ENCODE results near the gene SEC22A. TPM values are rescaled to one million over a fixed set of nuclear protein-coding genes. Genes with fewer than 3 reads are reported as not detected.
"Not testable (repeated sequence)": the region's sequence is repeated elsewhere in the genome, so short reads cannot be mapped to it uniquely, and the experiment has no call there.

SEC22A gene
- total and polyA plus RNA-seq, 7 donors = 5.8 to 47.2 (median 17.8) TPM

GRCh38 chr3:123202451-123202850, 708 bp downstream of the SEC22A start:
- H3K27me3 ChIP-seq = no peaks in the 10 kb centered on the region
- TF ChIP-seq POLR2A (IDR thresholded peaks at IDR 0.05) (no peak), EP300 (IDR thresholded peaks at IDR 0.05) (no peak)
- intact Hi-C loops (cut with DNase I) = loop anchor here (5.0 to 10.0 kb wide), 5 partner anchors 105 to 408 kb away; partner anchors contain the start of genes HSPBAP1, PDIA5, SEMA5B and SLC49A4
- WGBS, 2 donors = 1 to 3% methylated on average over 7 of the region's 7 CpGs
- H3K27ac ChIP-seq = peak overlapping the region; percentile 83 to 86 (median 86)
- H3K36me3 ChIP-seq = no peaks in the 10 kb centered on the region
- peak overlapping the region; percentile 85 to 97 (median 92) for H3K4me3 ChIP-seq
- H3K4me1 ChIP-seq = peaks cover 0 to 22% (median 9%) of the 10 kb centered on the region in 4 donors
- DNase-seq = no peak
- no peaks in the 10 kb centered on the region for H3K9me3 ChIP-seq

GRCh38 chr3:123218990-123219389, 17.2 kb downstream of the SEC22A start:
- Histone ChIP-seq H3K9me3 (no peaks in the 10 kb centered on the region), H3K27ac (no peak overlapping the region), H3K4me1 (no peaks in the 10 kb centered on the region), H3K4me3 (no peak overlapping the region), H3K27me3 (no peaks in the 10 kb centered on the region), H3K36me3 (peaks cover 0 to 10% (median 0%) of the 10 kb centered on the region in 4 donors)
- intact Hi-C loops (cut with DNase I) = no loop called here
- DNase-seq = no peak
- TF ChIP-seq, protein P1, sequence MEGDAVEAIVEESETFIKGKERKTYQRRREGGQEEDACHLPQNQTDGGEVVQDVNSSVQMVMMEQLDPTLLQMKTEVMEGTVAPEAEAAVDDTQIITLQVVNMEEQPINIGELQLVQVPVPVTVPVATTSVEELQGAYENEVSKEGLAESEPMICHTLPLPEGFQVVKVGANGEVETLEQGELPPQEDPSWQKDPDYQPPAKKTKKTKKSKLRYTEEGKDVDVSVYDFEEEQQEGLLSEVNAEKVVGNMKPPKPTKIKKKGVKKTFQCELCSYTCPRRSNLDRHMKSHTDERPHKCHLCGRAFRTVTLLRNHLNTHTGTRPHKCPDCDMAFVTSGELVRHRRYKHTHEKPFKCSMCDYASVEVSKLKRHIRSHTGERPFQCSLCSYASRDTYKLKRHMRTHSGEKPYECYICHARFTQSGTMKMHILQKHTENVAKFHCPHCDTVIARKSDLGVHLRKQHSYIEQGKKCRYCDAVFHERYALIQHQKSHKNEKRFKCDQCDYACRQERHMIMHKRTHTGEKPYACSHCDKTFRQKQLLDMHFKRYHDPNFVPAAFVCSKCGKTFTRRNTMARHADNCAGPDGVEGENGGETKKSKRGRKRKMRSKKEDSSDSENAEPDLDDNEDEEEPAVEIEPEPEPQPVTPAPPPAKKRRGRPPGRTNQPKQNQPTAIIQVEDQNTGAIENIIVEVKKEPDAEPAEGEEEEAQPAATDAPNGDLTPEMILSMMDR (IDR thresholded peaks at IDR 0.05) = no peak
- WGBS, 2 donors = 89 to 98% methylated on average over 1 of the region's 1 CpG

DNA sequence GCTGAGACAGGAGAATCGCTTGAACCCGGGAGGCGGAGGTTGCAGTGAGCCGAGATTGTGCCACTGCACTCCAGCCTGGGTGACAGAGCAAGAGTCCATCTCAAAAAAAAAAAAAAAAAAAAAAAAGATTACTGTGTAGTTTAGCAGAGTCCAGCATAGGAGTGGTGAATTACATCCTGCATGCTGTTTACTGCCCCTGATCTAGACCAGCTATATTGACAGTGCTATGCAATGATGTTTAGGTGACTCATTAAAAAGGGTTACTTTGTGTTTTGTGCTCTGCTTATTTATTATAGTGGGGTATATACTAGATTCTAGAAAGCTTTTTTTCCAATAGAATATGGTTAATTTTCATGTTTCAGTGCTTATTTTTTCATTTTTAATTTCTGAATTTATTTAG, 19.6 kb downstream of the SEC22A start:
- WGBS, 2 donors = 93 to 94% methylated on average over 4 of the region's 4 CpGs
- H3K4me1 ChIP-seq; H3K9me3 ChIP-seq; DNase-seq; intact Hi-C loops (cut with DNase I); H3K27me3 ChIP-seq; H3K27ac ChIP-seq; H3K4me3 ChIP-seq: not testable (repeated sequence)
- H3K36me3 ChIP-seq = peaks cover 0 to 14% (median 3%) of the 10 kb centered on the region in 4 donors

- 97 to 98% methylated on average over 3 of the region's 3 CpGs for WGBS, 2 donors
- no peak for DNase-seq
- no peak overlapping the region for H3K27ac ChIP-seq
- peaks cover 2 to 8% (median 4%) of the 10 kb centered on the region in 4 donors for H3K9me3 ChIP-seq
- H3K4me3 ChIP-seq = no peak overlapping the region
- H3K27me3 ChIP-seq = no peaks in the 10 kb centered on the region
- TF ChIP-seq, protein P1 (IDR thresholded peaks at IDR 0.05) = no peak
- TF ChIP-seq EP300 (IDR thresholded peaks at IDR 0.05) (no peak), POLR2A (IDR thresholded peaks at IDR 0.05) (no peak), POLR2AphosphoS5 (IDR thresholded peaks at IDR 0.05) (no peak)
- H3K36me3 ChIP-seq = peaks cover 0 to 24% (median 3%) of the 10 kb centered on the region in 4 donors
- H3K4me1 ChIP-seq = no peaks in the 10 kb centered on the region
- intact Hi-C loops (cut with DNase I) = no loop called here
Measured at GRCh38 chr3:123225016-123225415, 23.3 kb downstream of the SEC22A start.

DNA sequence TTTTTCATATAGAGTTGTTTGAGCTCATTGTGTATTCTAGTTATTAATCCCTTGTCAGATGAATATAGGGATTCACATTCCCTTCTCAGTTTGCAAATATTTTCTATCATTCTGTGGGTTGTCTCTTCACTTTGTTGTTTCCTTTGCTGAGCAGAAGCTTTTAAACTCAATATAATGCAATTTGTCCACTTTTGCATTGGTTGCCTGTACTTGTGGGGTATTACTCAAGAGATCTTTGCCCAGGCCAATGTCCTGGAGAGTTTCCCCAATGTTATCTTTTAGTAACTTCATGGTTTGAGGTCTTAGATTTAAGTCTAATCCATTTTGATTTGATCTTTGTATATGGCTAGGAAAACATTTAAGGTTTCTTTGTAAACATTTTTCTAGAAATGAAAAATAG, 24.8 kb downstream of the SEC22A start:
- Histone ChIP-seq H3K36me3 (peaks cover 0 to 24% (median 3%) of the 10 kb centered on the region in 4 donors), H3K4me3 (no peak overlapping the region), H3K9me3 (peaks cover 2 to 8% (median 4%) of the 10 kb centered on the region in 4 donors), H3K4me1 (no peaks in the 10 kb centered on the region), H3K27ac (no peak overlapping the region), H3K27me3 (no peaks in the 10 kb centered on the region)
- no peak for DNase-seq
- intact Hi-C loops (cut with DNase I) = no loop called here
- TF ChIP-seq POLR2AphosphoS5 (IDR thresholded peaks at IDR 0.05) (no peak), EP300 (IDR thresholded peaks at IDR 0.05) (no peak), POLR2A (IDR thresholded peaks at IDR 0.05) (no peak)
- TF ChIP-seq, protein P1 (IDR thresholded peaks at IDR 0.05) = no peak

GRCh38 chr3:123229145-123229544, 27.4 kb downstream of the SEC22A start:
- no peaks in the 10 kb centered on the region for H3K27me3 ChIP-seq
- TF ChIP-seq POLR2AphosphoS5 (IDR thresholded peaks at IDR 0.05) (no peak), POLR2A (IDR thresholded peaks at IDR 0.05) (no peak), EP300 (IDR thresholded peaks at IDR 0.05) (no peak)
- H3K4me3 ChIP-seq = no peak overlapping the region
- H3K4me1 ChIP-seq = no peaks in the 10 kb centered on the region
- WGBS, 2 donors = 97 to 98% methylated on average over 2 of the region's 2 CpGs
- H3K27ac ChIP-seq = no peak overlapping the region
- intact Hi-C loops (cut with DNase I) = no loop called here
- no peak for DNase-seq
- H3K36me3 ChIP-seq = peaks cover 0 to 31% (median 3%) of the 10 kb centered on the region in 4 donors
- H3K9me3 ChIP-seq = peaks cover 2 to 8% (median 4%) of the 10 kb centered on the region in 4 donors
